Neuronal stem cell (in vitro differentiated cells): ENCODE results near the gene DTX4.
A peak's percentile ranks its signal among the peaks of the same experiment; 100 is the strongest.

ENCODE experiments used
- DNase-seq: peaks from one replicate; pipeline ENCODE4 v3.0.0-alpha.2; 2013; ENCODE audit warnings: low spot score
- H2AFZ ChIP-seq: one replicate; pipeline ENCODE4 v1.6.1; 2013; ENCODE audit warnings: mild to moderate bottlenecking, low read length, inconsistent platforms
- H2AK5ac ChIP-seq: 2 replicates; pipeline ENCODE4 v1.6.1; 2013; ENCODE audit warnings: low read depth, mild to moderate bottlenecking, inconsistent platforms, low read length, moderate library complexity, mixed read lengths
- H2BK120ac ChIP-seq: 2 replicates; pipeline ENCODE4 v1.6.1; 2013; ENCODE audit warnings: low read depth, mild to moderate bottlenecking, inconsistent platforms, low read length, moderate library complexity, mixed read lengths
- H2BK12ac ChIP-seq: one replicate; pipeline ENCODE4 v1.6.1; 2013; ENCODE audit warnings: low read length, inconsistent platforms
- H2BK15ac ChIP-seq: 2 replicates; pipeline ENCODE4 v1.6.1; 2013; ENCODE audit warnings: mild to moderate bottlenecking, low read length, inconsistent platforms, mixed read lengths
- H2BK5ac ChIP-seq: one replicate; pipeline ENCODE4 v1.6.1; 2013; ENCODE audit warnings: inconsistent platforms, mild to moderate bottlenecking, low read length, moderate library complexity
- H3K14ac ChIP-seq: one replicate; pipeline ENCODE4 v1.6.1; 2013; ENCODE audit warnings: low read length, inconsistent platforms
- H3K18ac ChIP-seq: 2 replicates; pipeline ENCODE4 v1.6.1; 2013; ENCODE audit warnings: low read length, inconsistent platforms
- H3K23ac ChIP-seq: 2 replicates; pipeline ENCODE4 v1.6.1; 2013; ENCODE audit warnings: low read depth, mild to moderate bottlenecking, mixed read lengths, low read length, inconsistent platforms; ENCODE audit not compliant: poor library complexity
- H3K27ac ChIP-seq: replicated peaks from 3 replicates; pipeline ENCODE4 v1.5.1; 2013; ENCODE audit warnings: low read length, inconsistent platforms
- H3K27me3 ChIP-seq, 3 experiments: 2 replicates each; pipeline ENCODE4 v1.6.1; 2013; ENCODE audit warnings: low read length in 3 of 3, mild to moderate bottlenecking in 2 of 3, inconsistent platforms in 1 of 3, low read depth in 1 of 3, mixed read lengths in 1 of 3, moderate library complexity in 1 of 3; ENCODE audit not compliant: control insufficient read depth in 3 of 3, insufficient read depth in 3 of 3
- H3K36me3 ChIP-seq, 2 donors: replicated peaks in 1 of 2; 2 replicates each; pipeline ENCODE4 v1.6.1; 2013; ENCODE audit warnings: low read length in 2 of 2; ENCODE audit not compliant: control insufficient read depth in 2 of 2, insufficient read depth in 2 of 2
- H3K4ac ChIP-seq: 2 replicates; pipeline ENCODE4 v1.6.1; 2013; ENCODE audit warnings: inconsistent platforms, mild to moderate bottlenecking, low read length, moderate library complexity
- H3K4me1 ChIP-seq, 2 donors: 1 replicate in 1 of 2; 2 replicates in 1 of 2; pipeline ENCODE4 v1.6.1; 2013; ENCODE audit warnings: low read length in 2 of 2, low read depth in 1 of 2; ENCODE audit not compliant: control insufficient read depth in 2 of 2, insufficient read depth in 1 of 2
- H3K4me2 ChIP-seq: one replicate; pipeline ENCODE4 v1.6.1; 2013; ENCODE audit warnings: mild to moderate bottlenecking, low read length, inconsistent platforms; ENCODE audit not compliant: insufficient read depth, poor library complexity, severe bottlenecking
- H3K4me3 ChIP-seq, 2 donors: 2 replicates each; pipeline ENCODE4 v1.5.1; 2013; ENCODE audit warnings: low read length in 2 of 2, mild to moderate bottlenecking in 2 of 2, inconsistent platforms in 1 of 2, moderate library complexity in 1 of 2
- H3K79me1 ChIP-seq: one replicate; pipeline ENCODE4 v1.6.1; 2013; ENCODE audit warnings: low read depth, mild to moderate bottlenecking, inconsistent platforms, low read length, moderate library complexity
- H3K9ac ChIP-seq: one replicate; pipeline ENCODE4 v1.6.1; 2013; ENCODE audit warnings: mild to moderate bottlenecking, low read depth, low read length, inconsistent platforms; ENCODE audit not compliant: poor library complexity
- H3K9me3 ChIP-seq, 2 donors: replicated peaks in 1 of 2; 2 replicates each; pipeline versions ENCODE3 to v1.6.1; 2013; ENCODE audit warnings: low read length in 2 of 2, mild to moderate bottlenecking in 2 of 2, inconsistent platforms in 1 of 2, low read depth in 1 of 2, mixed read lengths in 1 of 2, moderate library complexity in 1 of 2; ENCODE audit not compliant: control insufficient read depth in 2 of 2, insufficient read depth in 1 of 2
- H4K8ac ChIP-seq: one replicate; pipeline ENCODE4 v1.6.1; 2013; ENCODE audit warnings: low read depth, mild to moderate bottlenecking, inconsistent platforms, low read length, moderate library complexity
- H4K91ac ChIP-seq: one replicate; pipeline ENCODE4 v1.6.1; 2013; ENCODE audit warnings: low read length, low read depth, mild to moderate bottlenecking, inconsistent platforms; ENCODE audit not compliant: poor library complexity
- WGBS, 2 donors: extraction: QIAGEN DNeasy Blood & Tissue Kit; methylation state at CpG; one replicate each; pipeline ENCODE4 v1.1.7; 2013; ENCODE audit warnings: missing lambda C conversion rate in 2 of 2, mixed read lengths in 1 of 2; ENCODE audit not compliant: insufficient read length in 2 of 2, insufficient replicate concordance in 1 of 2; ENCODE audit errors: extremely low coverage in 2 of 2; 5-methylcytosine and 5-hydroxymethylcytosine counted together

The DTX4 gene

GRCh38 chr11:59157433-59157832, 14.5 kb upstream of the DTX4 start:
- Histone ChIP-seq H2BK15ac (no peak overlapping the region), H2BK5ac (no peak overlapping the region), H2BK12ac (no peak overlapping the region), H3K36me3 (no peaks in the 10 kb centered on the region), H3K9ac (no peak overlapping the region), H3K4me2 (no peak overlapping the region), H3K4me3 (no peak overlapping the region), H2AFZ (no peak overlapping the region), H4K8ac (no peak overlapping the region), H3K79me1 (no peaks in the 10 kb centered on the region), H3K4me1 (peaks cover 0 to 3% of the 10 kb centered on the region in 2 donors), H3K14ac (no peak overlapping the region), H3K27me3 (no peaks in the 10 kb centered on the region), H3K4ac (no peak overlapping the region), H4K91ac (no peak overlapping the region), H2BK120ac (no peak overlapping the region), H3K23ac (no peak overlapping the region), H3K18ac (no peak overlapping the region), H3K27ac (no peak overlapping the region), H3K9me3 (no peaks in the 10 kb centered on the region), H2AK5ac (no peak overlapping the region)
- DNase-seq: no peak
- no CpG with 5 or more reads among the region's 3 CpGs for WGBS, 2 donors

DNA sequence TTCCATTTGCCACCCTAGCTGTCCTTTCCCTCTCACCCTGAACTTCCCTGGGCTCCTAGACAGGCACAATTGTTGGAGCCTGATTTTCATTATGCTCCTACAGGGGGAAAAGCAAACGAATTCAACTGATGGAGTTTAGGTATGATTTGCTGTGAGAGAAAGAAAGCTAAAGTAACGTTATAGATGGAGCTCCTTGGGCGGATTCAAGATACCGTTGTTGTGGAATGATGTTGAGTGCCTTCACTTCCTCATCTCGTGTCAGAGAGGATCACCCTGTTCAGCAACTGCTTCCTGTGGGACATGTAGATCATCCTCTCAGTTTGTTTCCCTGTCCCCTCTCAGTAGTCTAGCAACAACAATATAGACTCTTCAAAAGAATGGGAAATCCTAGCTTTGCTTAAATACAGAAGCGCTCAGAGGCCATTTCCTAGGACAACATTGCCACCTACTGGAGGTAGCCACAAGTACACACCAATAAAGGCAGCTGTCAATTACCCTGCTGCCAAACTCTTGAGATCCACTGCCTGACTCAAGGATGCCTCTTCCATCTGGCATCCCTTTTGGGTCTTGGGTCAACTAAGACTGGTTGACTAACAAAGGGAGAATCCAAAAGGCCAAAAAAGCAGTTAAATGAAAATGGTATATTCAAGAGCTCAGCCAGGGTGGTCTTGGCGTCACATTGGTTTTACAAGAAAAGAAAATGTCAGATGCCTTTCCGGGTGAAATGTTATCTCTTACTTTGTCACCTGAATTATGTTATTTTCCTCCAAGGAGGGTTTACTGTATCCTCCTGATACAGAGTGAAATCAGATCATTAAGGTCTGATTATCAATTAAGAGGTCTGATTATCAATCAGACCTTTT, 13.5 kb upstream of the DTX4 start:
- Histone ChIP-seq H3K14ac (no peak overlapping the region), H2BK12ac (no peak overlapping the region)
- no peak for DNase-seq

GRCh38 chr11:59164028-59164427, 7.9 kb upstream of the DTX4 start:
- Histone ChIP-seq H2BK12ac (no peak overlapping the region), H3K23ac (no peak overlapping the region), H3K9me3 (no peaks in the 10 kb centered on the region), H4K8ac (no peak overlapping the region), H2BK5ac (no peak overlapping the region), H3K36me3 (no peaks in the 10 kb centered on the region), H2AK5ac (no peak overlapping the region), H3K27ac (no peak overlapping the region), H3K4me2 (no peak overlapping the region), H2BK120ac (no peak overlapping the region), H3K4ac (no peak overlapping the region), H2AFZ (no peak overlapping the region), H3K4me3 (no peak overlapping the region), H3K9ac (no peak overlapping the region), H4K91ac (no peak overlapping the region), H3K27me3 (no peaks in the 10 kb centered on the region), H3K4me1 (no peaks in the 10 kb centered on the region), H2BK15ac (no peak overlapping the region), H3K14ac (no peak overlapping the region), H3K18ac (no peak overlapping the region), H3K79me1 (no peaks in the 10 kb centered on the region)
- no CpG with 5 or more reads among the region's 3 CpGs for WGBS, 2 donors
- DNase-seq: no peak

More for the DNA sequence above, 13.5 kb upstream of the DTX4 start:
- Histone ChIP-seq H3K9ac (no peak overlapping the region), H3K4me1 (peaks cover 0 to 3% of the 10 kb centered on the region in 2 donors), H3K4me2 (no peak overlapping the region), H2BK120ac (no peak overlapping the region), H3K27ac (no peak overlapping the region), H3K4me3 (no peak overlapping the region), H3K18ac (no peak overlapping the region), H4K91ac (no peak overlapping the region), H3K23ac (no peak overlapping the region), H3K27me3 (no peaks in the 10 kb centered on the region), H3K4ac (no peak overlapping the region), H3K9me3 (no peaks in the 10 kb centered on the region), H2AK5ac (no peak overlapping the region), H3K79me1 (no peaks in the 10 kb centered on the region), H2BK15ac (no peak overlapping the region), H3K36me3 (no peaks in the 10 kb centered on the region), H4K8ac (no peak overlapping the region), H2AFZ (peak overlapping the region; percentile 73), H2BK5ac (no peak overlapping the region)
- WGBS, 2 donors: no CpG with 5 or more reads among the region's 8 CpGs

GRCh38 chr11:59172345-59173079, 580 bp downstream of the DTX4 start:
- peak overlapping the region; percentile 86 to 95 for H3K4me3 ChIP-seq
- H2AFZ ChIP-seq: peak overlapping the region; percentile 76
- no peak overlapping the region for H3K4ac ChIP-seq
- H2BK120ac ChIP-seq: peak overlapping the region; percentile 43
- H4K91ac ChIP-seq: no peak overlapping the region
- H3K14ac ChIP-seq: peak overlapping the region; percentile 99
- H3K9ac ChIP-seq: peak overlapping the region; percentile 97
- H3K4me1 ChIP-seq: peaks cover 17 to 20% of the 10 kb centered on the region in 2 donors
- peak overlapping the region; percentile 89 for H3K23ac ChIP-seq
- H2BK5ac ChIP-seq: peak overlapping the region; percentile 97
- peaks cover 0 to 12% of the 10 kb centered on the region in 2 donors for H3K9me3 ChIP-seq
- peak overlapping the region; percentile 98 for H2BK12ac ChIP-seq
- H3K27me3 ChIP-seq: no peaks in the 10 kb centered on the region
- WGBS, 2 donors: no CpG with 5 or more reads among the region's 70 CpGs
- H3K27ac ChIP-seq: peak overlapping the region; percentile 89
- peak overlapping the region; percentile 99 for H3K18ac ChIP-seq
- no peak for DNase-seq
- peak overlapping the region; percentile 91 for H3K4me2 ChIP-seq
- H2BK15ac ChIP-seq: peak overlapping the region; percentile 24
- H3K36me3 ChIP-seq: peaks cover 9 to 29% of the 10 kb centered on the region in 2 donors
- no peak overlapping the region for H4K8ac ChIP-seq
- H3K79me1 ChIP-seq: peaks cover 6% of the 10 kb centered on the region
- H2AK5ac ChIP-seq: peak overlapping the region; percentile 41
